Chondrocyte (in vitro differentiated cells): ENCODE results near the gene TECPR1. TPM values are rescaled to one million over a fixed set of nuclear protein-coding genes. Genes with fewer than 3 reads are reported as not detected.
A peak's percentile ranks its signal among the peaks of the same experiment; 100 is the strongest.

Experiments
- DNase-seq: peaks from one replicate; pipeline ENCODE4 v3.0.0; 2021; ENCODE audit warnings: mixed read lengths, low spot score
- H3K27ac Mint-ChIP-seq: one replicate; pipeline ENCODE4 v1.8.0; 2021; ENCODE audit warnings: mild to moderate bottlenecking, moderate library complexity, mixed read lengths; ENCODE audit not compliant: unreplicated experiment
- H3K27me3 Mint-ChIP-seq: 2 replicates; pipeline ENCODE4 v1.8.0; 2021; ENCODE audit warnings: low read depth, mixed read lengths
- H3K36me3 Mint-ChIP-seq: 2 replicates; pipeline ENCODE4 v1.8.0; 2021; ENCODE audit warnings: low read depth, mixed read lengths
- H3K4me1 Mint-ChIP-seq: 2 replicates; pipeline ENCODE4 v1.8.0; 2021; ENCODE audit warnings: low read depth, mild to moderate bottlenecking, mixed read lengths
- H3K4me3 Mint-ChIP-seq: one replicate; pipeline ENCODE4 v1.8.0; 2021; ENCODE audit warnings: mild to moderate bottlenecking, moderate library complexity, mixed read lengths; ENCODE audit not compliant: unreplicated experiment
- H3K9me3 Mint-ChIP-seq: 2 replicates; pipeline ENCODE4 v1.8.0; 2021; ENCODE audit warnings: low read depth, mixed read lengths
- CTCF ChIP-seq: fragments of 200-600 bp; sonication (generic); IDR thresholded peaks from 2 replicates; pipeline ENCODE4 v1.5.0; 2021; ENCODE audit warnings: antibody characterized with exemption, mild to moderate bottlenecking, moderate library complexity
- total RNA-seq: library from RNA; stranded (reverse); gene quantifications from 3 replicates; pipeline ENCODE4 v1.2.1, GENCODE V29; 2021

Gene TECPR1
- total RNA-seq, 1 donor from 2014 or later: 27.3 TPM

GRCh38 chr7:98248156-98248555 is 3.9 kb downstream of the TECPR1 start:
- no peaks in the 10 kb centered on the region for H3K27me3 Mint-ChIP-seq
- H3K27ac Mint-ChIP-seq: no peak overlapping the region
- H3K4me1 Mint-ChIP-seq: peaks cover 23% of the 10 kb centered on the region
- no peaks in the 10 kb centered on the region for H3K9me3 Mint-ChIP-seq
- no peak overlapping the region for H3K4me3 Mint-ChIP-seq
- no peak for TF ChIP-seq CTCF
- H3K36me3 Mint-ChIP-seq: peaks cover 2% of the 10 kb centered on the region
- no peak for DNase-seq

GRCh38 chr7:98244871-98245270 is 7.2 kb downstream of the TECPR1 start:
- Mint-ChIP-seq H3K9me3 (no peaks in the 10 kb centered on the region), H3K36me3 (peaks cover 6% of the 10 kb centered on the region), H3K4me3 (no peak overlapping the region), H3K4me1 (peaks cover 9% of the 10 kb centered on the region), H3K27ac (no peak overlapping the region), H3K27me3 (no peaks in the 10 kb centered on the region)
- no peak for TF ChIP-seq CTCF
- DNase-seq: no peak

GRCh38 chr7:98242934-98243333 is 9.1 kb downstream of the TECPR1 start:
- Mint-ChIP-seq H3K27me3 (no peaks in the 10 kb centered on the region), H3K27ac (no peak overlapping the region), H3K4me1 (peaks cover 24% of the 10 kb centered on the region), H3K9me3 (peaks cover 2% of the 10 kb centered on the region), H3K36me3 (peaks cover 13% of the 10 kb centered on the region), H3K4me3 (no peak overlapping the region)
- no peak for DNase-seq
- TF ChIP-seq CTCF: no peak

GRCh38 chr7:98242342-98242741 is 9.7 kb downstream of the TECPR1 start:
- TF ChIP-seq CTCF: no peak
- Mint-ChIP-seq H3K4me3 (no peak overlapping the region), H3K9me3 (peaks cover 2% of the 10 kb centered on the region), H3K27me3 (no peaks in the 10 kb centered on the region), H3K27ac (no peak overlapping the region), H3K4me1 (peaks cover 24% of the 10 kb centered on the region), H3K36me3 (peaks cover 15% of the 10 kb centered on the region)
- no peak for DNase-seq

GRCh38 chr7:98241674-98242241 is 10.3 kb downstream of the TECPR1 start:
- Mint-ChIP-seq H3K27ac (no peak overlapping the region), H3K36me3 (peaks cover 15% of the 10 kb centered on the region), H3K4me1 (peaks cover 24% of the 10 kb centered on the region), H3K9me3 (peaks cover 2% of the 10 kb centered on the region), H3K4me3 (no peak overlapping the region), H3K27me3 (no peaks in the 10 kb centered on the region)
- no peak for DNase-seq
- TF ChIP-seq CTCF: peak; percentile 33
